ENCODE data around the gene TCHP. TPM values are rescaled to one million over a fixed set of nuclear protein-coding genes. Genes with fewer than 3 reads are reported as not detected.

TCHP gene
- total and polyA plus RNA-seq, 8 donors = 8.4 to 20.9 (median 10.7) TPM

- no peak overlapping the region for H3K4me3 ChIP-seq
- DNase-seq (no peak), FAIRE-seq (no peak), ATAC-seq (no peak)
- no peak for TF ChIP-seq CTCF (IDR thresholded peaks at IDR 0.05)
- WGBS, 2 donors = 83 to 86% methylated on average over 4 of the region's 4 CpGs
- intact Hi-C loops (cut with DNase I) = no loop called here
- H3K4me1 ChIP-seq = no peaks in the 10 kb centered on the region
- H3K36me3 ChIP-seq = peaks cover 0 to 23% (median 3%) of the 10 kb centered on the region in 3 donors
- H3K27ac ChIP-seq = no peak overlapping the region
- no peaks in the 10 kb centered on the region for H3K9me3 ChIP-seq
- H3K27me3 ChIP-seq = no peaks in the 10 kb centered on the region
Observed at GRCh38 chr12:109921982-109922381, 21.9 kb downstream of the TCHP start.

GRCh38 chr12:109923038-109923437 lies 23.0 kb downstream of the TCHP start:
- no peak for TF ChIP-seq CTCF (IDR thresholded peaks at IDR 0.05)
- Histone ChIP-seq H3K27me3 (no peaks in the 10 kb centered on the region), H3K4me3 (no peak overlapping the region), H3K36me3 (peaks cover 0 to 12% (median 0%) of the 10 kb centered on the region in 3 donors), H3K4me1 (no peaks in the 10 kb centered on the region), H3K9me3 (no peaks in the 10 kb centered on the region), H3K27ac (no peak overlapping the region)
- no peak for FAIRE-seq
- DNase-seq = no peak
- intact Hi-C loops (cut with DNase I) = no loop called here
- no peak for ATAC-seq
- 94 to 97% methylated on average over 5 of the region's 5 CpGs for WGBS, 2 donors

GRCh38 chr12:109923481-109924245 lies 23.6 kb downstream of the TCHP start:
- Histone ChIP-seq H3K4me1 (peaks cover 0 to under 1% (median 0%) of the 10 kb centered on the region in 3 donors), H3K36me3 (peaks cover 0 to 7% (median 0%) of the 10 kb centered on the region in 3 donors), H3K9me3 (no peaks in the 10 kb centered on the region), H3K27me3 (no peaks in the 10 kb centered on the region), H3K27ac (no peak overlapping the region), H3K4me3 (no peak overlapping the region)
- FAIRE-seq (no peak), ATAC-seq (no peak), DNase-seq (peak in 1 of 6 donors; percentile 22)
- intact Hi-C loops (cut with DNase I) = no loop called here
- 84 to 86% methylated on average over 17 of the region's 17 CpGs for WGBS, 2 donors
- TF ChIP-seq CTCF (IDR thresholded peaks at IDR 0.05) = no peak

- ATAC-seq (peak in 2 of 4 donors; percentile 2 to 42), DNase-seq (peak in 2 of 6 donors; percentile 40 to 53), FAIRE-seq (no peak)
- Histone ChIP-seq H3K9me3 (no peaks in the 10 kb centered on the region), H3K36me3 (peaks cover 0 to 2% (median 0%) of the 10 kb centered on the region in 3 donors), H3K27ac (no peak overlapping the region), H3K4me1 (peaks cover 7 to 11% (median 9%) of the 10 kb centered on the region in 3 donors), H3K27me3 (no peaks in the 10 kb centered on the region), H3K4me3 (no peak overlapping the region)
- intact Hi-C loops (cut with DNase I) = no loop called here
- no peak for TF ChIP-seq CTCF (IDR thresholded peaks at IDR 0.05)
- 66 to 70% methylated on average over 20 of the region's 20 CpGs for WGBS, 2 donors
Observed at GRCh38 chr12:109925185-109925840, 25.2 kb downstream of the TCHP start.

Measured in pancreas (tissue), 10 donors.